BE2C (cell line): Measurements from ENCODE around the gene TIMM22.

ENCODE experiments used
- DNase-seq: peaks from one replicate; pipeline ENCODE4 v3.0.0-alpha.2; 2020
- H3K27me3 ChIP-seq: fragments of 250-450 bp; sonication (Bioruptor Pico); 2 replicates; pipeline ENCODE4 v1.5.1; 2020; ENCODE audit warnings: mild to moderate bottlenecking
- H3K36me3 ChIP-seq: fragments of 250-450 bp; sonication (Bioruptor Pico); 2 replicates; pipeline ENCODE4 v1.5.1; 2020; ENCODE audit warnings: mild to moderate bottlenecking
- H3K4me1 ChIP-seq: fragments of 250-450 bp; sonication (Bioruptor Pico); 2 replicates; pipeline ENCODE4 v1.5.1; 2020
- H3K4me3 ChIP-seq: 2 replicates; pipeline ENCODE4 v1.5.1; 2011; ENCODE audit warnings: low read depth, low read length
- H3K9me3 ChIP-seq: fragments of 250-450 bp; sonication (Bioruptor Pico); 2 replicates; pipeline ENCODE4 v1.5.1; 2020
- TF ChIP-seq, protein P1 (sequence below): IDR thresholded peaks from 2 replicates; pipeline ENCODE4 v1.5.1; 2012; ENCODE audit warnings: mild to moderate bottlenecking, low read depth, low read length

The TIMM22 gene

DNA sequence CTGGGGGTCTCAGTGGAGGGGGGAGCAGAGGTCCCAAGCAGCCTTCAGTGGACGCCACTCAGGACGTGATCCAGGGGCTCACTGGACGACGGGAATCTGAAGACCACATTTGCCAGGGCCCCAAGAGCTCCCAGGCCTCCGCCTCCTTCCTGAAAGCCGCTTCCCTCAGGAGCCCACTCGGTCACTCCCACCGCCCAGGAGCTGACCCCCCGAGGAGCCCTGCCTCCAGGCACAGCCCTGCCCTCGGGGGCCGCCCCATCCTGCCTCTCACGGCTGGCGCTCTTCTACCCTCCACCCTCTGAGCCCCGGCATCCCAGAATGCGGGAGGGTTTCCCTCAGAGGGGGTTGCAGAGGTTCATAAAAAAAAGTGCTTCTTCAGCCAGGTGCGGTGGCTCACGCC, 24.2 kb downstream of the TIMM22 start:
- Histone ChIP-seq H3K4me3 (no peak overlapping the region), H3K4me1 (no peaks in the 10 kb centered on the region), H3K27me3 (no peaks in the 10 kb centered on the region), H3K36me3 (no peaks in the 10 kb centered on the region), H3K9me3 (no peaks in the 10 kb centered on the region)
- TF ChIP-seq, protein P1, sequence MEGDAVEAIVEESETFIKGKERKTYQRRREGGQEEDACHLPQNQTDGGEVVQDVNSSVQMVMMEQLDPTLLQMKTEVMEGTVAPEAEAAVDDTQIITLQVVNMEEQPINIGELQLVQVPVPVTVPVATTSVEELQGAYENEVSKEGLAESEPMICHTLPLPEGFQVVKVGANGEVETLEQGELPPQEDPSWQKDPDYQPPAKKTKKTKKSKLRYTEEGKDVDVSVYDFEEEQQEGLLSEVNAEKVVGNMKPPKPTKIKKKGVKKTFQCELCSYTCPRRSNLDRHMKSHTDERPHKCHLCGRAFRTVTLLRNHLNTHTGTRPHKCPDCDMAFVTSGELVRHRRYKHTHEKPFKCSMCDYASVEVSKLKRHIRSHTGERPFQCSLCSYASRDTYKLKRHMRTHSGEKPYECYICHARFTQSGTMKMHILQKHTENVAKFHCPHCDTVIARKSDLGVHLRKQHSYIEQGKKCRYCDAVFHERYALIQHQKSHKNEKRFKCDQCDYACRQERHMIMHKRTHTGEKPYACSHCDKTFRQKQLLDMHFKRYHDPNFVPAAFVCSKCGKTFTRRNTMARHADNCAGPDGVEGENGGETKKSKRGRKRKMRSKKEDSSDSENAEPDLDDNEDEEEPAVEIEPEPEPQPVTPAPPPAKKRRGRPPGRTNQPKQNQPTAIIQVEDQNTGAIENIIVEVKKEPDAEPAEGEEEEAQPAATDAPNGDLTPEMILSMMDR: no peak
- DNase-seq: no peak

DNA sequence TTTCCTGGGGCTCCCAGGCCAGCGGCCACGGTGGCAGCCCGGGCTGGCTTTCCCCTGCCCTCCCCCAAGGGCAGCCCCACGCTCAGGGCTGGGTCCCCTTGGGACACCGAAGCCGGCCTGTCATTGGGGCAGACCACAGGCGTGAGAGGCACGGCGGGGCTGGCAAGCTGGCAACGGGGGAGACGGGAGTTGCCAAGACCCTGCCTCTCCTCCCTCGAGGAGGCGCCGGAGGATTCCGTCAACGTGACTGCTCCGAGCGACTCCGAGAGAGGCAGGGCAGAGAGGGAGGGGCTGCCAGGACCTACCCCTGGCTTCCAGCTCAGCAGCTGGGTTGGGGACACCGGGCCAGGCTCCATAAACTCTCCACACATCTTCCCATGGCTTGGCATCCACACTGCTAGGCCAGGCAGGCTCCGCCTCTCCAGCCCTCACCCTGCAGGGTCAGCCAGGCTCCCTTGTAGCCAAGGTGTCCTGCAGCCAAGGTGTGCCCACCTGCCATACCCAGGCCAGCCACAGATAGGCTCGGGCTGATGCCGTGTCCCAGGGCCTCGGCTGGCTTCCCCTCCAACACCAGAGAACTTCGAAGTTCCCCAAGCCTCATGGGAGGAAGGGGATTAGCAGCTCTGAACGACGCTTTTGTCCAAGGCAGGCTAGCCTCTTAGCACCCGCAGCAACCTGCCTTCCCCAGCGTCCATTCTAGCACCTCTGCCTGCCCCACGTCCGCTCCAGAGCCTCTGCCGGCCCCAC, 25.5 kb downstream of the TIMM22 start:
- no peaks in the 10 kb centered on the region for H3K9me3 ChIP-seq
- H3K4me3 ChIP-seq: no peak overlapping the region
- H3K27me3 ChIP-seq: no peaks in the 10 kb centered on the region
- H3K4me1 ChIP-seq: no peaks in the 10 kb centered on the region
- no peaks in the 10 kb centered on the region for H3K36me3 ChIP-seq
- no peak for DNase-seq
- TF ChIP-seq, protein P1: no peak

DNA sequence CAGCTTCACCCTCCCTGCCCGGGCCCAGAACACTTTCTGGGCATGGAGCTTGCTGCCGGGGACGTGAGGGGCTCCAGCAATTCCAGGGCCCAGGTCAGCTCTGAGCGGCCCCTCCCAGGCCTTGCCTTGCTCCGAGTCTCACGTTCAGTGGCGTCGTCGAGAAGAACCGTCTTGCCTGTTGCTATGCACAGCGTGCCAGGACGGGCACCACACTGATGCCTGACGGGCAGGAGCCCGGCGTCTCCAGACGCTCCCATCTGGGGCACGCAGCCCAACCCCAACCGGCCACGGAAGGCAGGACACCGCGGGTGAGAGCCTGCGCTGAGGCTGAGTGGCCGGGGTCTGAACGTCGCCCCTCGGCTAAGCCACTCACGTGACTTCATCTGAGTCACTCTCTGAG, 27.1 kb downstream of the TIMM22 start:
- Histone ChIP-seq H3K4me1 (no peaks in the 10 kb centered on the region), H3K4me3 (no peak overlapping the region), H3K36me3 (no peaks in the 10 kb centered on the region), H3K27me3 (no peaks in the 10 kb centered on the region), H3K9me3 (no peaks in the 10 kb centered on the region)
- TF ChIP-seq, protein P1: no peak
- no peak for DNase-seq

DNA sequence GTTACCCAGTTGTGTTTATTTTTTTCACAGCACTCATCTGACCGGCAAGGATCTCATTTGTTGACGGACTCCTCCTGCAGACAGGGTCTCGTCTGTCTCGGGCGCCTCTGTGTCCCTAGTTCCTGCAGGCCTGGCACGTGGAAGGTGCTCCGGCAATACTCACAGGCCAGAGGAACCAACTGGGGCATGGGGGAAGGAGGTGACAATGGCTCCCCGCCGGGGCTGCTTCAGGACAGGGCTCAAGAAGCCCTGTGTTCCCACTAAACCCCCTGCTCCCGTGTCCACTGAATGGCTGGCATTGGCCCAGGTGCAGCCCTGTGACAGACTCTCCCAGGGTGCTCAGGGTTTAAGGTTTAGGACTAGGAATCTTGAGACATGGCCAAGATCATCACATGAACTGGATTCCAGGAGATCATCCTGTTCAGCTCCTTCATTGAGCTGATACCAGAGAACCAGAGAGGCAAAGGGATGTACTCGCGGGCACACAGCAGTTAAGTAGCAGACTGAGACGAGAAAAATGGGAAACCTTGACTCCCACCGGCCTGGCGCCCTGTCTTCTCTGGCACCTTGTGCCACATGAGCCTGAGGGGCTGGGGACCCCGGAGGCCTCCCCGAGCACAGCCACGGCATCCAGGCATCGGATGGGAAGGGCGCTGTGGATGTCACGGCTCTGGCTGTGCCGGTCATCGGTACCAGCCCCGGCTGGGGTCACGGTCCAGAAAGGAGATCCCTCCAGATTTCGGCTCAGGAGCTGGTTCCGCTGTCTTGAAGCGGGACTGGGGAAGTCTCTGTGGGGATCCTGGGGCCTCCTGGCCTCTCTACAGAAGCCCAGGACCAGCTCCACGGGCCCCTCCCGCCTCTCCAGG, 29.0 kb downstream of the TIMM22 start:
- H3K9me3 ChIP-seq: no peaks in the 10 kb centered on the region
- DNase-seq: no peak
- H3K4me1 ChIP-seq: peaks cover 9% of the 10 kb centered on the region
- TF ChIP-seq, protein P1: no peak
- H3K36me3 ChIP-seq: no peaks in the 10 kb centered on the region
- no peak overlapping the region for H3K4me3 ChIP-seq
- no peaks in the 10 kb centered on the region for H3K27me3 ChIP-seq

DNA sequence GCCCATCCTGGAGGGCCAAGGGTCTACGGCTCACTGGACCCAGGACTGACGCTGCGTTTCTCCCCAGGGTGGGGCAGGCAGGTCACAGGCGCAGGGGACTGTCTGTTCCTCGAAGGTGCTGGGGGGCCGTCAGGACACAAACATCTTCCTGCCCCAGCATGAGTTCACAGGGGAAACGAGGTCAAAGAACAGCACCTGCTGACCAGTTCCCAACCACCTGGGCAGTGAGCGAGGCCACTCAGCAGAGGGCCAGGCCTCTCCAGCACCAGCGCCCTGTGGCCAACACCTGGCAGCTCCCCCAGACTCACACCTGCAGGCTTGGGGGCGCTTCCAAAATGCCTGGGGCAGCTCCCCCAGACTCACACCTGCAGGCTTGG, 29.7 kb downstream of the TIMM22 start:
- TF ChIP-seq, protein P1: no peak
- H3K4me1 ChIP-seq: peaks cover 9% of the 10 kb centered on the region
- no peaks in the 10 kb centered on the region for H3K36me3 ChIP-seq

DNA sequence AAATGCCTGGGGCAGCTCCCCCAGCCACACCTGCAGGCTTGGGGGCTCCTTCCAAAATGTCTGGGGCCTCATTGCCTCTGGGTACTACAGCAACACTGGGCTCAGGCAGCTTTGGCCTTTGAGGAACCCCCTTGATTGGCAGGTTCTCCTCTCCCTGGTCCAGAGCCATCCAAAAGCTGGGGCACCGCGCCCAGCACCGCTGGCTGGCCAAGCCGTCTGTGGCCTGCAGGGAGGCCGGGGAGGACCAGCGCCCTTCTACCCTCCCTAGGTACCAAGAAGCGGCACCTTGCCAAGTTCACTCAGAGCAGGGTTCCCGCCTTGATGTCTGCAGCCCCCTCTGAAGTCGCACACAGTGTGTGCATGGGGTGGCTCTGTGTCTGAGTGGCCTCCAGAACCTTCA, 30.1 kb downstream of the TIMM22 start:
- Histone ChIP-seq H3K4me1 (peaks cover 9% of the 10 kb centered on the region), H3K27me3 (no peaks in the 10 kb centered on the region), H3K36me3 (no peaks in the 10 kb centered on the region), H3K4me3 (no peak overlapping the region), H3K9me3 (no peaks in the 10 kb centered on the region)
- TF ChIP-seq, protein P1: no peak
- DNase-seq: no peak

More for the DNA sequence above, 29.7 kb downstream of the TIMM22 start:
- Histone ChIP-seq H3K9me3 (no peaks in the 10 kb centered on the region), H3K4me3 (no peak overlapping the region), H3K27me3 (no peaks in the 10 kb centered on the region)
- no peak for DNase-seq
